Brain microvascular endothelial cell (primary cell): ENCODE results near the gene HPCA.

Experiments used
- DNase-seq: peaks from one replicate; pipeline ENCODE4 v3.0.0-alpha.2; 2020
- H3K27ac ChIP-seq: fragments of 250-450 bp; sonication (Bioruptor Pico); 2 replicates; pipeline ENCODE4 v1.5.1; 2020; ENCODE audit warnings: mild to moderate bottlenecking, moderate library complexity
- H3K27me3 ChIP-seq: fragments of 250-450 bp; sonication (Bioruptor Pico); replicated peaks from 2 replicates; pipeline ENCODE4 v1.5.1; 2020; ENCODE audit warnings: mild to moderate bottlenecking
- H3K36me3 ChIP-seq: fragments of 250-450 bp; sonication (Bioruptor Pico); replicated peaks from 2 replicates; pipeline ENCODE4 v1.5.1; 2020; ENCODE audit warnings: mild to moderate bottlenecking
- H3K4me3 ChIP-seq: 2 replicates; pipeline ENCODE4 v1.5.1; 2011; ENCODE audit warnings: low read depth, mild to moderate bottlenecking, control low read depth, low read length, moderate library complexity
- in situ Hi-C: cut with HindIII; loops from 2 replicates; pipeline ENCODE4 v1.10.0; 2017; ENCODE audit warnings: low sequenced_read_pairs, low pct_ligation_motif_present
- TF ChIP-seq, protein P1 (sequence below): IDR thresholded peaks from 2 replicates; pipeline ENCODE4 v1.5.1; 2011; ENCODE audit warnings: low read depth, mild to moderate bottlenecking, moderate library complexity, low read length, control low read depth, inconsistent platforms; ENCODE audit errors: missing control alignments

HPCA gene

GRCh38 chr1:32918179-32918578 is 31.9 kb downstream of the HPCA start:
- in situ Hi-C loops = no loop called here
- H3K4me3 ChIP-seq = no peak overlapping the region

GRCh38 chr1:32919811-32920733 is 33.8 kb downstream of the HPCA start:
- Histone ChIP-seq H3K4me3 (no peak overlapping the region), H3K27me3 (no peaks in the 10 kb centered on the region), H3K27ac (no peak overlapping the region), H3K36me3 (no peaks in the 10 kb centered on the region)
- DNase-seq = no peak
- TF ChIP-seq, protein P1, sequence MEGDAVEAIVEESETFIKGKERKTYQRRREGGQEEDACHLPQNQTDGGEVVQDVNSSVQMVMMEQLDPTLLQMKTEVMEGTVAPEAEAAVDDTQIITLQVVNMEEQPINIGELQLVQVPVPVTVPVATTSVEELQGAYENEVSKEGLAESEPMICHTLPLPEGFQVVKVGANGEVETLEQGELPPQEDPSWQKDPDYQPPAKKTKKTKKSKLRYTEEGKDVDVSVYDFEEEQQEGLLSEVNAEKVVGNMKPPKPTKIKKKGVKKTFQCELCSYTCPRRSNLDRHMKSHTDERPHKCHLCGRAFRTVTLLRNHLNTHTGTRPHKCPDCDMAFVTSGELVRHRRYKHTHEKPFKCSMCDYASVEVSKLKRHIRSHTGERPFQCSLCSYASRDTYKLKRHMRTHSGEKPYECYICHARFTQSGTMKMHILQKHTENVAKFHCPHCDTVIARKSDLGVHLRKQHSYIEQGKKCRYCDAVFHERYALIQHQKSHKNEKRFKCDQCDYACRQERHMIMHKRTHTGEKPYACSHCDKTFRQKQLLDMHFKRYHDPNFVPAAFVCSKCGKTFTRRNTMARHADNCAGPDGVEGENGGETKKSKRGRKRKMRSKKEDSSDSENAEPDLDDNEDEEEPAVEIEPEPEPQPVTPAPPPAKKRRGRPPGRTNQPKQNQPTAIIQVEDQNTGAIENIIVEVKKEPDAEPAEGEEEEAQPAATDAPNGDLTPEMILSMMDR = no peak
- in situ Hi-C loops = no loop called here

More at GRCh38 chr1:32918179-32918578, 31.9 kb downstream of the HPCA start:
- no peaks in the 10 kb centered on the region for H3K36me3 ChIP-seq
- H3K27me3 ChIP-seq = no peaks in the 10 kb centered on the region
- no peak overlapping the region for H3K27ac ChIP-seq
- TF ChIP-seq, protein P1 = no peak
- DNase-seq = no peak

DNA sequence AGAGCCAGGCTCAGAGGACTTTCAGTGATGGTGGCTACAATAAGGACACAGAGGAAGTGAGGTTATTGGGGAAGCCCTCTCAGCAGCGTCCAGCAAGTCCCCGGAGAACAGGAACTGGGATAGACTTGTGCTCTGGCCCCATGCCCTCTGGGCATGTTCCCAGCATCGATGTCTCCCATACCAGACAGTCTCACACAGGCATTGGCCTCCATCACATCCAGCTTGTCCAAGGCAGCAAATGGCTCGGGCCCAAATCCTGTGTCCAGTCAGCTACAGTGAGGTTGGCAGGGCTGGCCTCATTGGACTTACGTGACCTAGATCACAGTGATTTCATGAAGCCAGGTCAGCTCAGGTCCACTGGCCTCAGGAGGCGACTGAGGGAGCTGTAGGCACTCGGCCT is 34.5 kb downstream of the HPCA start:
- Histone ChIP-seq H3K27ac (no peak overlapping the region), H3K36me3 (no peaks in the 10 kb centered on the region), H3K4me3 (no peak overlapping the region), H3K27me3 (no peaks in the 10 kb centered on the region)
- TF ChIP-seq, protein P1 = no peak
- DNase-seq = no peak
- in situ Hi-C loops = no loop called here

- TF ChIP-seq, protein P1 = no peak
Measured at GRCh38 chr1:32924881-32925344, 38.6 kb downstream of the HPCA start.

GRCh38 chr1:32925403-32926162 is 39.3 kb downstream of the HPCA start:
- Histone ChIP-seq H3K4me3 (no peak overlapping the region), H3K27ac (no peak overlapping the region), H3K36me3 (no peaks in the 10 kb centered on the region), H3K27me3 (no peaks in the 10 kb centered on the region)
- DNase-seq = no peak
- TF ChIP-seq, protein P1 = no peak
- in situ Hi-C loops = no loop called here

More at GRCh38 chr1:32924881-32925344, 38.6 kb downstream of the HPCA start:
- Histone ChIP-seq H3K36me3 (no peaks in the 10 kb centered on the region), H3K27ac (no peak overlapping the region), H3K27me3 (no peaks in the 10 kb centered on the region), H3K4me3 (no peak overlapping the region)
- DNase-seq = no peak
- in situ Hi-C loops = no loop called here
